ENCODE measurements around the gene INPP4B. TPM values are rescaled to one million over a fixed set of nuclear protein-coding genes. Genes with fewer than 3 reads are reported as not detected.

Gene INPP4B
- total and polyA plus RNA-seq, 2 donors (not counting 1 experiment from before 2014, with no cell fraction given): 0.03 TPM; not detected in 1

DNA sequence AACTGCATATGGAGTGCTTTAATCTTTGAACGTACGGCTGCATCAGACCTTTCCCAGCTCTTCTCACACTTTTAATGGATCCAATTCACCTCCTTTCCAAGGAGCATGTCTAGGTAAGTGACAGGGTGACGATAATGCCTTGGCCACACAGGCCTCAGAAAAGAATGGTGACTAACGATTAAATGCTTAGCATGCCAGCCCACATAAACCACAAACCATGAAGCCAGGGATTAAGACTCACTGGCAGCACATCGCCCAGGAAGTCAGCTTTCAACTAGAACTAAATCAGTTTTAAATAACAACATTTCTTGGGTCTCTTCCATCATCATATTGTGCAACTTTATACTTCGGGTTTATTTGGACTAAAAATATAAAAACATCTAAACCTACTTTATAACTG, 28.7 kb downstream of the INPP4B start:
- Histone ChIP-seq H3K9me3 (ENCODE audit: control extremely low read depth in 1 of 3, control insufficient read depth in 2 of 3, insufficient read depth in 1 of 3, low read length in 2 of 3) (no peaks in the 10 kb centered on the region), H3K4me3 (ENCODE audit: control extremely low read depth in 1 of 5, extremely low read depth in 1 of 5, insufficient read depth in 1 of 5, low read depth in 2 of 5, low read length in 4 of 5) (no peak overlapping the region), H3K79me2 (ENCODE audit: control insufficient read depth, insufficient read depth, low read length) (no peaks in the 10 kb centered on the region), H4K20me1 (ENCODE audit: control insufficient read depth, insufficient read depth, low read length, poor library complexity, severe bottlenecking) (no peaks in the 10 kb centered on the region), H3K4me2 (replicated peaks; ENCODE audit: low read depth, low read length, poor library complexity, severe bottlenecking) (no peak overlapping the region), H3K27ac (ENCODE audit: low read length in 2 of 2) (no peak overlapping the region), H3K9ac (ENCODE audit: low read length) (no peak overlapping the region), H3K27me3 (replicated peaks in 1 of 4; ENCODE audit: control extremely low read depth in 1 of 4, control insufficient read depth in 3 of 4, insufficient read depth in 4 of 4, low read length in 3 of 4) (no peaks in the 10 kb centered on the region), H3K36me3 (replicated peaks in 1 of 2; ENCODE audit: control extremely low read depth in 1 of 2, control insufficient read depth in 1 of 2, extremely low read depth in 1 of 2, insufficient read depth in 2 of 2, low read length in 1 of 2) (no peaks in the 10 kb centered on the region), H3K4me1 (ENCODE audit: control insufficient read depth in 2 of 2, insufficient read depth in 2 of 2, low read length in 2 of 2) (no peaks in the 10 kb centered on the region), H2AFZ (ENCODE audit: insufficient read depth, low read depth, low read length, poor library complexity, severe bottlenecking) (no peak overlapping the region)
- no peak for ATAC-seq (ENCODE audit: low read depth)
- no peak for DNase-seq
- intact Hi-C loops (cut with micrococcal nuclease): no loop called here
- Mint-ChIP-seq H3K27ac (no peak overlapping the region), H3K4me1 (no peaks in the 10 kb centered on the region), H3K4me3 (no peak overlapping the region), H3K27me3 (no peaks in the 10 kb centered on the region), H3K9me3 (ENCODE audit: insufficient read depth) (no peaks in the 10 kb centered on the region)
- TF ChIP-seq, protein P1, sequence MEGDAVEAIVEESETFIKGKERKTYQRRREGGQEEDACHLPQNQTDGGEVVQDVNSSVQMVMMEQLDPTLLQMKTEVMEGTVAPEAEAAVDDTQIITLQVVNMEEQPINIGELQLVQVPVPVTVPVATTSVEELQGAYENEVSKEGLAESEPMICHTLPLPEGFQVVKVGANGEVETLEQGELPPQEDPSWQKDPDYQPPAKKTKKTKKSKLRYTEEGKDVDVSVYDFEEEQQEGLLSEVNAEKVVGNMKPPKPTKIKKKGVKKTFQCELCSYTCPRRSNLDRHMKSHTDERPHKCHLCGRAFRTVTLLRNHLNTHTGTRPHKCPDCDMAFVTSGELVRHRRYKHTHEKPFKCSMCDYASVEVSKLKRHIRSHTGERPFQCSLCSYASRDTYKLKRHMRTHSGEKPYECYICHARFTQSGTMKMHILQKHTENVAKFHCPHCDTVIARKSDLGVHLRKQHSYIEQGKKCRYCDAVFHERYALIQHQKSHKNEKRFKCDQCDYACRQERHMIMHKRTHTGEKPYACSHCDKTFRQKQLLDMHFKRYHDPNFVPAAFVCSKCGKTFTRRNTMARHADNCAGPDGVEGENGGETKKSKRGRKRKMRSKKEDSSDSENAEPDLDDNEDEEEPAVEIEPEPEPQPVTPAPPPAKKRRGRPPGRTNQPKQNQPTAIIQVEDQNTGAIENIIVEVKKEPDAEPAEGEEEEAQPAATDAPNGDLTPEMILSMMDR (IDR thresholded peaks at IDR 0.05): no peak
- TF ChIP-seq EZH2 (IDR thresholded peaks at IDR 0.05; ENCODE audit: borderline replicate concordance, insufficient read depth, low read depth, low read length, poor library complexity, severe bottlenecking): no peak
- WGBS (ENCODE audit: insufficient coverage): 20% methylated on average over 1 of the region's 6 CpGs
- ChIA-PET CTCF (no interaction called here), POLR2A (no interaction called here)

DNA sequence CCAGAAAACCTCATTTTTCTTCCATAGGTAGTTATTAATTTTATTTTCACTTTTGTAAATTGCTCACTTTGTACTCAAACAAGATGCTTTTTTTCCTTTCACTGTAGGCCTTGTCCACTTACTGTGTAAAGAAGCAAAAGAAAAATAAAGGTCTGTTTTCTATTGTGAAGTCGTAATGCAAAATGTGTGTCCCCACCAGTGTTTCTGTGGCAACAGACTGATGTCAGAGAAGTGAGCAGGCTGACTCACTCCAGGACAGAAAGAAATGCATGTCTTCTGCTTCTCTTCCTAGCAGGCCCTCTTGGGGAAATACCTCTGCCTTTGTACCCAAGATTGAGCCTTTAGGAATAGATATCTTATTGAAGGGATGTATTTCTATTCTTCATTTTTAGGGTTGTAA, 30.3 kb downstream of the INPP4B start:
- intact Hi-C loops (cut with micrococcal nuclease): no loop called here
- no peak overlapping the region for H3K4me3 Mint-ChIP-seq
- no peak for TF ChIP-seq EZH2 (IDR thresholded peaks at IDR 0.05; ENCODE audit: borderline replicate concordance, insufficient read depth, low read depth, low read length, poor library complexity, severe bottlenecking)
- TF ChIP-seq, protein P1 (IDR thresholded peaks at IDR 0.05): no peak
- no peaks in the 10 kb centered on the region for H3K4me1 Mint-ChIP-seq
- Histone ChIP-seq H3K27ac (ENCODE audit: low read length in 2 of 2) (no peak overlapping the region), H3K36me3 (replicated peaks in 1 of 2; ENCODE audit: control extremely low read depth in 1 of 2, control insufficient read depth in 1 of 2, extremely low read depth in 1 of 2, insufficient read depth in 2 of 2, low read length in 1 of 2) (no peaks in the 10 kb centered on the region), H3K4me3 (ENCODE audit: control extremely low read depth in 1 of 5, extremely low read depth in 1 of 5, insufficient read depth in 1 of 5, low read depth in 2 of 5, low read length in 4 of 5) (no peak overlapping the region), H3K27me3 (replicated peaks in 1 of 4; ENCODE audit: control extremely low read depth in 1 of 4, control insufficient read depth in 3 of 4, insufficient read depth in 4 of 4, low read length in 3 of 4) (no peaks in the 10 kb centered on the region), H3K79me2 (ENCODE audit: control insufficient read depth, insufficient read depth, low read length) (no peaks in the 10 kb centered on the region), H3K9ac (ENCODE audit: low read length) (no peak overlapping the region), H3K9me3 (ENCODE audit: control extremely low read depth in 1 of 3, control insufficient read depth in 2 of 3, insufficient read depth in 1 of 3, low read length in 2 of 3) (no peaks in the 10 kb centered on the region), H2AFZ (ENCODE audit: insufficient read depth, low read depth, low read length, poor library complexity, severe bottlenecking) (no peak overlapping the region), H3K4me2 (replicated peaks; ENCODE audit: low read depth, low read length, poor library complexity, severe bottlenecking) (no peak overlapping the region), H4K20me1 (ENCODE audit: control insufficient read depth, insufficient read depth, low read length, poor library complexity, severe bottlenecking) (no peaks in the 10 kb centered on the region), H3K4me1 (ENCODE audit: control insufficient read depth in 2 of 2, insufficient read depth in 2 of 2, low read length in 2 of 2) (no peaks in the 10 kb centered on the region)
- ATAC-seq (ENCODE audit: low read depth) (no peak), DNase-seq (no peak)
- H3K27me3 Mint-ChIP-seq: no peaks in the 10 kb centered on the region
- CTCF ChIA-PET: no interaction called here
- POLR2A ChIA-PET: no interaction called here
- 50% methylated on average over 1 of the region's 1 CpG for WGBS (ENCODE audit: insufficient coverage)
- H3K9me3 Mint-ChIP-seq (ENCODE audit: insufficient read depth): no peaks in the 10 kb centered on the region
- no peak overlapping the region for H3K27ac Mint-ChIP-seq

Measured in B cell (primary cell).